Measurements from ENCODE around the gene OR2T8. TPM values are rescaled to one million over a fixed set of nuclear protein-coding genes. Genes with fewer than 3 reads are reported as not detected.

The OR2T8 gene, protein sequence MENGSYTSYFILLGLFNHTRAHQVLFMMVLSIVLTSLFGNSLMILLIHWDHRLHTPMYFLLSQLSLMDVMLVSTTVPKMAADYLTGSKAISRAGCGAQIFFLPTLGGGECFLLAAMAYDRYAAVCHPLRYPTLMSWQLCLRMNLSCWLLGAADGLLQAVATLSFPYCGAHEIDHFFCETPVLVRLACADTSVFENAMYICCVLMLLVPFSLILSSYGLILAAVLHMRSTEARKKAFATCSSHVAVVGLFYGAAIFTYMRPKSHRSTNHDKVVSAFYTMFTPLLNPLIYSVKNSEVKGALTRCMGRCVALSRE
- not detected for total RNA-seq
- polyA plus RNA-seq (ENCODE audit: insufficient read length in 6 of 6), result not detected
- long read RNA-seq, donor 1, result 0 reads
- long read RNA-seq, donor 2, result 0 reads
- long read RNA-seq, donor 3, result 0 reads
- long read RNA-seq, donor 4, result 0 reads
- long read RNA-seq, donor 5, result 0 reads
- long read RNA-seq, donor 6, result 0 reads
- long read RNA-seq, donor 7, result 0 reads
- long read RNA-seq, donor 8, result 0 reads
- long read RNA-seq, donor 9, result 0 reads
- long read RNA-seq, donor 10, result 0 reads
- long read RNA-seq, donor 11, result 0 reads
- long read RNA-seq, donor 12, result 0 reads

DNA sequence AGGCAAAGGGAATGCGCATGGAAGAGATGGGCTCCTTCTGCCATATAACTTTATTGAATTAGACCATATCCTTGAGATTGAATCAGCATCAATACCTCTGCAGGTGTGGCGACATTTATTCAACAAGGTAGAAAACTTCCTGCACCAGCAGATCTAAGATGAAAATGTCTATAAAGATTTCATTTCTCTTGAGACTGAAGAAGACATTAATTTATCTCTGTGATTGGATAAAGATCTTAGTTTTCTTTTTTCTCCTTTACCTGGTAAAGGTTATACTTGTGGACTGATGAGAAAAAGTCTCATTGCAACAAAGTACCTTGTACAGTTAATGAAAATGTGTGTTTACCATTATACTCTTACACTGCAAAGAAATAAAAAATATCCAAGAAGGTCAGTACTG, at the start of gene OR2T8:
Gene OR2T8, plus strand, starts transcription at position 301 of the 400 bp plus-strand sequence. CDS start 766 bp downstream, outside the sequence.
- no peak for DNase-seq
- Histone ChIP-seq H3K36me3 (no peaks in the 10 kb centered on the region), H3K9me3 (no peaks in the 10 kb centered on the region), H3K27me3 (no peaks in the 10 kb centered on the region), H3K4me3 (no peak within 1 kb of the TSS), H3K4me1 (no peaks in the 10 kb centered on the region), H3K27ac (no peak within 1 kb of the TSS)
- TF ChIP-seq, protein P1, sequence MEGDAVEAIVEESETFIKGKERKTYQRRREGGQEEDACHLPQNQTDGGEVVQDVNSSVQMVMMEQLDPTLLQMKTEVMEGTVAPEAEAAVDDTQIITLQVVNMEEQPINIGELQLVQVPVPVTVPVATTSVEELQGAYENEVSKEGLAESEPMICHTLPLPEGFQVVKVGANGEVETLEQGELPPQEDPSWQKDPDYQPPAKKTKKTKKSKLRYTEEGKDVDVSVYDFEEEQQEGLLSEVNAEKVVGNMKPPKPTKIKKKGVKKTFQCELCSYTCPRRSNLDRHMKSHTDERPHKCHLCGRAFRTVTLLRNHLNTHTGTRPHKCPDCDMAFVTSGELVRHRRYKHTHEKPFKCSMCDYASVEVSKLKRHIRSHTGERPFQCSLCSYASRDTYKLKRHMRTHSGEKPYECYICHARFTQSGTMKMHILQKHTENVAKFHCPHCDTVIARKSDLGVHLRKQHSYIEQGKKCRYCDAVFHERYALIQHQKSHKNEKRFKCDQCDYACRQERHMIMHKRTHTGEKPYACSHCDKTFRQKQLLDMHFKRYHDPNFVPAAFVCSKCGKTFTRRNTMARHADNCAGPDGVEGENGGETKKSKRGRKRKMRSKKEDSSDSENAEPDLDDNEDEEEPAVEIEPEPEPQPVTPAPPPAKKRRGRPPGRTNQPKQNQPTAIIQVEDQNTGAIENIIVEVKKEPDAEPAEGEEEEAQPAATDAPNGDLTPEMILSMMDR (IDR thresholded peaks at IDR 0.05), result no peak
- intact Hi-C loops (cut with DNase I), result no loop called here
- no peak for ATAC-seq

DNA sequence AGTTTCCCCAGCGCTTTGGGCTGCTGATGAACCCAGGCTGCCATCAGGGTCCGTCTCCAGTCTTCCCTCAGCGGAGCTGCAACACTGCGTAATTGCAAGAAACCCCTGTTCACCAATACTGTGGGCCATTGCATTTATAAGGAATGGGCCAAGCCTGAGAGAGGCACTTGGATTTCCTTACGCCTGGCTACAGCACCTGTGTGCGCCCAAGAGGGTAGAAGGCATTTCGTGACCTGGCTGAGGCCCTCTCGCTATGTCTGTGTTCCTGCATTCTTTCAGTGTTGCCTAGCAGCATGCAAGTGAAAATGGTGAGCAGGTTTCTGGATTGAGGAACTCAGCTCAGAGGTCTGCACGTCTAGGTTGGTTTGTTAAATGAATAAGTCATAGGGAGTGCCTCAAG, 36.7 kb upstream of the OR2T8 start:
- no peak overlapping the region for H3K4me3 ChIP-seq
- no peaks in the 10 kb centered on the region for H3K36me3 ChIP-seq
- ATAC-seq, result no peak
- H3K9me3 ChIP-seq, result no peaks in the 10 kb centered on the region
- no peak overlapping the region for H3K27ac ChIP-seq
- intact Hi-C loops (cut with DNase I), result no loop called here
- H3K4me1 ChIP-seq, result no peaks in the 10 kb centered on the region
- H3K27me3 ChIP-seq, result no peaks in the 10 kb centered on the region
- TF ChIP-seq, protein P1 (IDR thresholded peaks at IDR 0.05), result no peak
- no peak for DNase-seq

DNA sequence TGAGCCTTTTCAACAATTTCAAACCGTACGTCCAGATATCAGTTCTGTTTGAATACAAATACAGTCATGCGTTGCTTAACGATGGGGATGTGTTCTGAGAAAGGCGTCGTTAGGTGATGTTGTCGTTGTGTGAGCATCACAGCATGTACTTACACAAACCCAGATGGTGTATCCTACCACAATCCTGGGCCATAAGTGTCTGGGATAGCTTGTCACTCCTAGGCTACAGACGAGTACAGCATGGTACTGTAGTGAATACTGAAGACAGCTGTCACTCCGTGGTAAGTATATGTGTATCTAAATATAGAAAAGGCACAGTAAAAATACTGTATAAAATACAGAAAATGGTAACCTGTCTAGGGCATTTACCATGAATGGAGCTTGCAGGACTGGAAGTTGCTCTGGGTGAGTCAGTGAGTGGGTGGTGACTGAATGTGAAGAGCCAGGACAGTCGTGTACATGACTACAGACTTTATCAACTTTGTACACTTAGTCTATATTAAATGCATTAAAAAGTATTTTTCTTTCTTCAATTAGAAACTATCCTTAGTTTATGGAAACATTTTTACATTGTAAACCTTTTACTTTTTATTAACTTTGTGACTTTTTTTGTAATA, 35.1 kb upstream of the OR2T8 start:
- H3K36me3 ChIP-seq, result no peaks in the 10 kb centered on the region

DNA sequence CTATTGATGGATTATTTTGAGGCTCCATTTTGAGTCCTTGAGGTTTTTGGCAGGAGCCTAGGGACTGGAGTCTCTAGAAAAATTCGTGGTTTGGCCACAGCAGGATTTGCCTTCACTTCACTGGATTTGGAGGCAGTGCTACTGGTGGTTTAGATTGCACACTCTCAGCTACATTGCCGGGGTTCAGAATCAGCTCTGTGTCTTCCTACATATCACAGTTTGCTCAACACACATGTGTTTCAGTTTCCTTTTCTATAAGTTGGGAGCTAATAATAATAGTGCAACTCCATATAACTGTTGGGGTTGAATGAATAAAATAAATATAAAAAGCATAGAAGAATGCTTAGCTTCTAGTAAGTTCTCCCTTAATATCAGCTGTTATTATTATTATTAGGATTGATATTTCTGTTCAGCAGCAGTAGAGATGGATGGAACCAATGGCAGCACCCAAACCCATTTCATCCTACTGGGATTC, 24.9 kb upstream of the OR2T8 start, which contains the start of gene OR2W3:
Gene OR2W3, plus strand, starts transcription at position 425 of the 475 bp plus-strand sequence. Its CDS starts 0 bp downstream, at position 425.
- DNase-seq (no peak), ATAC-seq (no peak)
- no peaks in the 10 kb centered on the region for H3K4me1 ChIP-seq
- H3K9me3 ChIP-seq, result peaks cover 0 to 1% of the 10 kb centered on the region in 2 donors
- no peaks in the 10 kb centered on the region for H3K36me3 ChIP-seq
- no peak within 1 kb of the TSS for H3K27ac ChIP-seq
- intact Hi-C loops (cut with DNase I), result no loop called here
- H3K27me3 ChIP-seq, result no peaks in the 10 kb centered on the region
- H3K4me3 ChIP-seq, result no peak within 1 kb of the TSS
- TF ChIP-seq, protein P1 (IDR thresholded peaks at IDR 0.05), result no peak

More for the DNA sequence above, 35.1 kb upstream of the OR2T8 start:
- intact Hi-C loops (cut with DNase I), result no loop called here
- H3K4me1 ChIP-seq, result no peaks in the 10 kb centered on the region
- no peak overlapping the region for H3K4me3 ChIP-seq
- ATAC-seq (no peak), DNase-seq (no peak)
- H3K27me3 ChIP-seq, result no peaks in the 10 kb centered on the region
- H3K9me3 ChIP-seq, result no peaks in the 10 kb centered on the region
- H3K27ac ChIP-seq, result no peak overlapping the region
- TF ChIP-seq, protein P1 (IDR thresholded peaks at IDR 0.05), result no peak

DNA sequence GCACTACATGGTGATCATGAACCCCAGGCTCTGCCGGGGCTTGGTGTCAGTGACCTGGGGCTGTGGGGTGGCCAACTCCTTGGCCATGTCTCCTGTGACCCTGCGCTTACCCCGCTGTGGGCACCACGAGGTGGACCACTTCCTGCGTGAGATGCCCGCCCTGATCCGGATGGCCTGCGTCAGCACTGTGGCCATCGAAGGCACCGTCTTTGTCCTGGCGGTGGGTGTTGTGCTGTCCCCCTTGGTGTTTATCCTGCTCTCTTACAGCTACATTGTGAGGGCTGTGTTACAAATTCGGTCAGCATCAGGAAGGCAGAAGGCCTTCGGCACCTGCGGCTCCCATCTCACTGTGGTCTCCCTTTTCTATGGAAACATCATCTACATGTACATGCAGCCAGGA, 24.1 kb upstream of the OR2T8 start:
- H3K4me1 ChIP-seq, result no peaks in the 10 kb centered on the region
- intact Hi-C loops (cut with DNase I), result no loop called here
- no peak for ATAC-seq

More for the DNA sequence above, 24.1 kb upstream of the OR2T8 start:
- TF ChIP-seq, protein P1 (IDR thresholded peaks at IDR 0.05), result no peak
- H3K27ac ChIP-seq, result no peak overlapping the region
- H3K9me3 ChIP-seq, result peaks cover 0 to 1% of the 10 kb centered on the region in 2 donors
- no peaks in the 10 kb centered on the region for H3K27me3 ChIP-seq
- no peaks in the 10 kb centered on the region for H3K36me3 ChIP-seq
- no peak for DNase-seq
- H3K4me3 ChIP-seq, result no peak overlapping the region

All from left lung (tissue), 14 donors.